DND-41 (cell line): Measurements from ENCODE around the gene LIN9.

ENCODE experiments used
- ATAC-seq: fragments of 200-7000 bp; cut with Tn5 transposase; 3 replicates; pipeline ENCODE4 v1.9.1; 2021; ENCODE audit warnings: low read depth; ENCODE audit not compliant: insufficient read depth
- DNase-seq: peaks from one replicate; pipeline ENCODE4 v3.0.0-alpha.2; 2020
- H2AFZ ChIP-seq: 2 replicates; pipeline ENCODE4 v1.6.0; 2012; ENCODE audit warnings: low read depth, low read length
- H3K27ac ChIP-seq: 2 replicates; pipeline ENCODE4 v1.5.1; 2012; ENCODE audit warnings: low read length, inconsistent platforms
- H3K27me3 ChIP-seq: fragments of 200-600 bp; sonication (generic); 2 replicates; pipeline ENCODE4 v1.6.0; 2012; ENCODE audit warnings: low read length, mild to moderate bottlenecking, inconsistent platforms; ENCODE audit not compliant: insufficient read depth, poor library complexity
- H3K36me3 ChIP-seq: 2 replicates; pipeline ENCODE4 v1.5.1; 2012; ENCODE audit warnings: low read length, inconsistent platforms; ENCODE audit not compliant: insufficient read depth
- H3K4me1 ChIP-seq: 2 replicates; pipeline ENCODE4 v1.5.1; 2012; ENCODE audit warnings: mild to moderate bottlenecking, low read length; ENCODE audit not compliant: insufficient read depth
- H3K4me2 ChIP-seq: 2 replicates; pipeline ENCODE4 v1.6.0; 2012; ENCODE audit warnings: mild to moderate bottlenecking, moderate library complexity, low read length, inconsistent platforms; ENCODE audit not compliant: insufficient read depth
- H3K4me3 ChIP-seq, 2 experiments: fragments of 200-600 bp in 1 of 2; shearing (Covaris generic) in 1 of 2; 2 replicates each; pipeline ENCODE4 v1.5.1; 2012 to 2016; ENCODE audit warnings: inconsistent platforms in 2 of 2, low read length in 2 of 2, mild to moderate bottlenecking in 2 of 2, low read depth in 1 of 2, moderate library complexity in 1 of 2
- H3K79me2 ChIP-seq: 2 replicates; pipeline ENCODE4 v1.6.0; 2012; ENCODE audit warnings: low read length, inconsistent platforms; ENCODE audit not compliant: insufficient read depth
- H3K9ac ChIP-seq: 2 replicates; pipeline ENCODE4 v1.6.0; 2012; ENCODE audit warnings: low read depth, mild to moderate bottlenecking, inconsistent platforms, low read length, moderate library complexity
- H3K9me3 ChIP-seq: 2 replicates; pipeline ENCODE4 v1.5.1; 2012; ENCODE audit warnings: low read length, moderate library complexity, mild to moderate bottlenecking, inconsistent platforms; ENCODE audit not compliant: insufficient read depth, severe bottlenecking
- H4K20me1 ChIP-seq: 2 replicates; pipeline ENCODE4 v1.6.0; 2012; ENCODE audit warnings: low read length; ENCODE audit not compliant: insufficient read depth
- EZH2 ChIP-seq: IDR thresholded peaks from 3 replicates; pipeline ENCODE4 v1.6.1; 2012; ENCODE audit warnings: borderline replicate concordance, low read depth, mild to moderate bottlenecking, moderate library complexity, low read length, inconsistent platforms; ENCODE audit not compliant: severe bottlenecking
- TF ChIP-seq, protein P1 (sequence below): IDR thresholded peaks from 2 replicates; pipeline ENCODE4 v1.5.1; 2012; ENCODE audit warnings: borderline replicate concordance, low read length, moderate library complexity, mild to moderate bottlenecking; ENCODE audit not compliant: poor library complexity, severe bottlenecking; ENCODE audit errors: extremely low read depth

The LIN9 gene

DNA sequence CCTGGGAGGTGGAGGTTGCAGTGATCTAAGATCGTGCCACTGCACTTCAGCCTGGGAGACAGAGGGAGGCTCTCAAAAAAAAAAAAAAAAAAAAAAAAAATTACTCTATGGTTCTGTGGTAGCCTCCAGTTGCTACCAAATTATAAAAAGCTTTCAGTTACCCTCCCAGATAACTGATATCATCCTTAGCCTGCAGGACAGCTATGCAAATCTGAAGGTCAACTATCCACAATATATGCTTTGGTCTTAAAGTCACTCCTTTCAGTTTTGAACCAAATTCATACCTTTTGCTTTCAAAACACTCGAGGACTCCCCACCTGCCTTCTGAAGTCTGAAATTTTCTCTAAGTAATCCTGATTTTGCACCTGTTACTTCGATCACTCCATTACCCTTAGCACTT lies 82.4 kb downstream of the LIN9 start:
- Histone ChIP-seq H3K9ac (no peak overlapping the region), H3K4me1 (no peaks in the 10 kb centered on the region), H3K9me3 (no peaks in the 10 kb centered on the region), H3K4me3 (no peak overlapping the region), H3K27me3 (no peaks in the 10 kb centered on the region), H4K20me1 (no peaks in the 10 kb centered on the region), H3K79me2 (no peaks in the 10 kb centered on the region), H2AFZ (no peak overlapping the region), H3K27ac (no peak overlapping the region), H3K4me2 (no peak overlapping the region), H3K36me3 (peaks cover 23% of the 10 kb centered on the region; the same call in 1 of the 2 replicates)
- DNase-seq = no peak
- no peak for ATAC-seq
- TF ChIP-seq EZH2 = no peak
- TF ChIP-seq, protein P1, sequence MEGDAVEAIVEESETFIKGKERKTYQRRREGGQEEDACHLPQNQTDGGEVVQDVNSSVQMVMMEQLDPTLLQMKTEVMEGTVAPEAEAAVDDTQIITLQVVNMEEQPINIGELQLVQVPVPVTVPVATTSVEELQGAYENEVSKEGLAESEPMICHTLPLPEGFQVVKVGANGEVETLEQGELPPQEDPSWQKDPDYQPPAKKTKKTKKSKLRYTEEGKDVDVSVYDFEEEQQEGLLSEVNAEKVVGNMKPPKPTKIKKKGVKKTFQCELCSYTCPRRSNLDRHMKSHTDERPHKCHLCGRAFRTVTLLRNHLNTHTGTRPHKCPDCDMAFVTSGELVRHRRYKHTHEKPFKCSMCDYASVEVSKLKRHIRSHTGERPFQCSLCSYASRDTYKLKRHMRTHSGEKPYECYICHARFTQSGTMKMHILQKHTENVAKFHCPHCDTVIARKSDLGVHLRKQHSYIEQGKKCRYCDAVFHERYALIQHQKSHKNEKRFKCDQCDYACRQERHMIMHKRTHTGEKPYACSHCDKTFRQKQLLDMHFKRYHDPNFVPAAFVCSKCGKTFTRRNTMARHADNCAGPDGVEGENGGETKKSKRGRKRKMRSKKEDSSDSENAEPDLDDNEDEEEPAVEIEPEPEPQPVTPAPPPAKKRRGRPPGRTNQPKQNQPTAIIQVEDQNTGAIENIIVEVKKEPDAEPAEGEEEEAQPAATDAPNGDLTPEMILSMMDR = no peak

DNA sequence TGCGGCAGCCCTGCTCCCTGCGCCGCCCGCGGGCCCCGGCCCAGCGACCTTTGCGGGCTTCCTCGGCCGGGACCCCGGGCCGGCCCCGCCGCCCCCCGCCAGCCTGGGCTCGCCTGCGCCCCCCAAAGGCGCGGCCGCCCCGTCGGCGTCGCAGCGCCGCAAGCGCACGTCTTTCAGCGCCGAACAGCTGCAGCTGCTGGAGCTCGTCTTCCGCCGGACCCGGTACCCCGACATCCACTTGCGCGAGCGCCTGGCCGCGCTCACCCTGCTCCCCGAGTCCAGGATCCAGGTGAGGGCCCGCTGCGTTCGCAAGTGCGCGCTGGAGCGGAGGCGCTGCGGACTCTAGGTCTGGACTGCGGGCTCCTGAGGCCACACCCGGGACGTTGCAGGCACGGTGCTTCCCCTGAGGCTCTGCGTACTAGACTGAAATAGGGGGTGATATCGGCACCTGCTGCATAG lies 85.1 kb downstream of the LIN9 start:
- H4K20me1 ChIP-seq = no peaks in the 10 kb centered on the region
- H3K4me1 ChIP-seq = no peaks in the 10 kb centered on the region
- no peak for DNase-seq
- H3K4me3 ChIP-seq = no peak overlapping the region
- H3K27ac ChIP-seq = no peak overlapping the region
- H3K4me2 ChIP-seq = no peak overlapping the region
- H2AFZ ChIP-seq = no peak overlapping the region
- TF ChIP-seq EZH2 = no peak
- TF ChIP-seq, protein P1 = no peak
- H3K79me2 ChIP-seq = no peaks in the 10 kb centered on the region
- no peaks in the 10 kb centered on the region for H3K9me3 ChIP-seq
- no peak for ATAC-seq
- H3K9ac ChIP-seq = no peak overlapping the region
- H3K27me3 ChIP-seq = no peaks in the 10 kb centered on the region
- H3K36me3 ChIP-seq = peaks cover 4% of the 10 kb centered on the region; the same call in 1 of the 2 replicates

DNA sequence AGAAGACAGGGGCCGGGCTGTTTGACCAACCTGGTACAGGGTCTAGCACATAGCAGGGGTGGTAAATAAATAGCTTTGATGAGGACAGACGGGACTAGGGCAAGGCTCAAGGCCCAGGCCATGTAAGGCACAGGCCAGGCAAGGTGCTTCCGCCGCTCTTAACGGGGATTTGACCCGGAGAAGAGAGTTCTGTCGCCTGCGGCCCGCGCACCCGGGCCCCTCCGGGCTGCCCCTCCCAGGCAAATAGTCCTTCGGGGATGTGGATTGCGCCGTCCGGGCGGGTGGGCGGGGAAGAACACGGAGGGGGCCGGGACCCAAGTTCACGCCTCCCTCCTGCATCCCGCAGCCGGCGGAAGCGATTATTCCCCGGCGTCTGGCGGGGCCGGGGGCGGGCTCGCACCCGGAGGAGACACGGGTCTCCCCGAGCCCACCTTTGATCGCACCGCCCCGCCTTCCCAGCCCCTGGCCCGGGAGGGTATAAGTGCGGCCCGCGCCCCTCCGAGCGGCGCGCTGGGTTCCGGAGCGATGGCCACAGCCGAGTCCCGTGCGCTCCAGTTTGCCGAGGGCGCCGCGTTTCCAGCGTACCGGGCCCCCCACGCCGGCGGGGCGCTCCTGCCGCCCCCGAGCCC lies 85.7 kb downstream of the LIN9 start, which contains the start of gene MIXL1:
Gene MIXL1 (plus strand): TSS at position 508 of the 629 bp plus-strand sequence. CDS start 18 bp downstream, at position 526.
- no peak within 1 kb of the TSS for H3K4me3 ChIP-seq

More for the DNA sequence above, 85.7 kb downstream of the LIN9 start, which contains the start of gene MIXL1:
- no peak within 1 kb of the TSS for H3K4me2 ChIP-seq
- no peaks in the 10 kb centered on the region for H3K79me2 ChIP-seq
- no peaks in the 10 kb centered on the region for H3K9me3 ChIP-seq
- no peaks in the 10 kb centered on the region for H3K36me3 ChIP-seq
- H3K27ac ChIP-seq = no peak within 1 kb of the TSS
- H3K4me1 ChIP-seq = no peaks in the 10 kb centered on the region
- DNase-seq (no peak), ATAC-seq (0 out of 3 replicates have a peak, but pooled peaks have one; percentile 24)
- no peak within 1 kb of the TSS for H3K9ac ChIP-seq
- H3K27me3 ChIP-seq = no peaks in the 10 kb centered on the region
- TF ChIP-seq EZH2 = no peak
- TF ChIP-seq, protein P1 = no peak
- H2AFZ ChIP-seq = no peak within 1 kb of the TSS
- H4K20me1 ChIP-seq = no peaks in the 10 kb centered on the region
